Activated CD8-positive, alpha-beta memory T cell treated with anti-CD3 and anti-CD28 coated beads for 1 hour (primary cell): ENCODE data around the gene SLC2A6.

Experiments used
- DNase-seq, 2 donors: peaks; one replicate each; pipeline ENCODE4 v3.0.0-alpha.2; 2020; ENCODE audit warnings: low read depth in 1 of 2; ENCODE audit errors: extremely low read depth in 1 of 2

Gene SLC2A6

DNA sequence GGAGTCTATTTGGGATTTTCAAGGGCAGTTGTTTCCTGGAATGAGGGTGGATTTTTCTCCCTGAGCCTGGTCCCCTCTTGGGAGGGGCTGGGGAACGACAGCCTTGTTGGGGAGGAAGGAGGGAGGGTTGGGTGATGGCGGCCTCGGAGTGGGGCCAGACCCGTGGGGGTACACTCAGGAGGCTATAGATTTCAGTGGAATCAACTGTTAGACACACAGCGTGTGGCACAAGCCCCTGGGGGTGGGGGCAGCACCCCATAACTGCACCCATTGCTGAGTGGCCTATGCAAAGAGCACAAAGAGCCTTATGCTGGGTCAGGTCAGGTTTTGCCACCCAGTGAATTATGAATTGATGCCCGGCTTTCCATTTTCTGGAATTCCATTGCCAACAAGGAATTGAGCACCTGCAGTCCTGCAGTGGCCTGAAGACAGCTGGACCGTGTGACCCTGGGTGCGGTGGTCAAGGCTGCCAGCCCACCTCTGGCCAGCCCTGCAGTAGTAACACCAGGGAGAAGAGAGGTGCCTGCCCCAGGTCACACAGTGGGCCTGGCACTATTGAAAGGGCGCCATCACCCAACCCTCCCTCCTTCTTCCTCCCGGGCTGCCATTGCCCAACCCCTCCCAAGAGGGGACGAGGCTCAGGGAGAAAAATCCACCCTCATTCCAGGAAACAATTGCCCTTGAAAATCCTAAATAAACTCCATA, 37.5 kb upstream of the SLC2A6 start:
- DNase-seq, result no peak

DNA sequence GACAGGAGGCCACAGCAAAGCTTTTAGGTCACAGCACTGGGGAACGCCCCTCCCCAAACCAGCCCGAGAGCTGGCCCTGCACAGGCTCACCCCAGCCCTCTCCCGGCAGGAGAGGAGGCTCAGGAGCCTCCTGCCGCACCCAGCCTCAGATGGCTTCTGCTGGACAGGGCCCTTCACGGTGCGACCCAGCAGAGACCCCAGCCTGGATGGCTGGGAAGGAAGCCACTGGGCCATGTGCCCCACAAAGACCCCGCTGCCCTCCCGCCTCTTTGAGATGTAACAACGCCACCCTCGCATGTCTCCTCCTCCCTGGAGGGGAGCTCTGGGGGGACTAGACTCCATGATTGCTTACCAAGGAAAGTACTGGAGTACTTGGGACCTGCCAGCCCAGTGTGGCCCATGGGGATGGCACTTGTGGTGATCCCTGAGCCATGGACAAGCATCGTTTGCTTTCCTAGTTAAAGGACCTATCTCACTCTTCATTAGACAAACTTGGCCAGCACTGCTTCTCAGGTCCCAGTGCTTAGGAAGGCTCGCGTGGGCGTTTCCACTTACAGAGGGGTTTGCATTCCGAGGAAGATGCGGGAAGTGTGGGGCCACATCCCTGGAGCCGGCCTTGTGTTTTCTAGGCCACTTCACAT, 36.8 kb upstream of the SLC2A6 start:
- no peak for DNase-seq

DNA sequence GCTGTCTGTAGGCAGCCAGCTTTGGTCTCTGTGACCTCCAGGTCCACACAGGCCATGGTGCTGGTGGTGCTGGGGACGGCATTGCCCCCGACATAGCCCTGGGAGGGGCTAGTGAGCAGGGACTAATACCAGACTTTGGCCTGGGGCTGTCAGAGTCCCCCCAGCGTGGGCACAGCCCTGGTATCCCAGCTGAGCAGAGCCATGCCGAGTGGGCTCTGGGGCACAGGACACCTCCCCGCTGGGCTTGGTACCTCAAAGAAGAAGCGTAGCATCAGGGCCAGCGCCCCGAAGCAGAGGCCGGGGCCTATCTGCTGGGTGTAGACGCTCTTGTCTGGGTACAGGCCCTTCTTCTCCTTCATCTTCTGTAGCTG, 36.3 kb upstream of the SLC2A6 start:
- no peak for DNase-seq

DNA sequence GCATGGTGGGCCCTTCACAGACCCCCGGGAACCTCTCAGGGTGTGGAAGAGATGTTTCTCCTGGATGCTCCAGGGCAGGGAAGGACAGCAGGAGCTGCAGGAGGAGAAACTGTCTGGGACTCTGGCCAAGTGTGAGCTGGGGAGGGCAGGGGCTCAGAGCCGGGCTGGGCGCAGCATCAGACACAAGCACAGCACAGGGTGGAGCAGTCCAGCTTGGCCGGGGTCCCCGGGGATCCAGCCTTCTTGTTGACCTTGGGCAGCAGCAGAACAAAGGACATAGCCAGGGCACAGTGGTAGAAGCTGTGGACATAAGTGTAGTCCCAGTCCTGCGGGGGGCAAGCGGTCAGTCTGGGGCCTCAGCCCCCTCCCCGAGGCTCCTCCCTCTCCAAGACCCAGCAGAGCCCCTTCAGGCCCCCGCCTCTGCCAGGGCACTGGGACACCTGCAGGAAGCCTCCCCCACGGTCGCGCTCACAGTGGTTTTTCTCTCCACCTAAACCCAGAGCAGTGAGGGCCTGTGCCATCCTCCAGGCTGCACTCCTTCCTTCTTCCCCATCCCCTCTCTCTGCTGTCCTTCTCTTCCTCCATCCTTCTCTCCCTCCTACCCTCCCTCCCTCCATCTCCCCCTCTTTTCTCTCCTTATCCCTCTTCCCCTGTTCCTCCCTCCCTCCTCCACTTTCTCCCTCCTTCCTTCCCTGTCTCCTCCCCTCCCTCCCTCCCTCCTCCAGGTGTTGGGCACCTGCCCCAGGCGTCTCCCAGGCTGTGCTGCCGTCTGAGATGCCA, 35.8 kb upstream of the SLC2A6 start:
- DNase-seq, result no peak

GRCh38 chr9:133513214-133514100, 34.6 kb upstream of the SLC2A6 start:
- DNase-seq, result no peak

- no peak for DNase-seq
Observed at GRCh38 chr9:133512253-133513213, 33.6 kb upstream of the SLC2A6 start.

GRCh38 chr9:133511607-133512006, 32.7 kb upstream of the SLC2A6 start:
- DNase-seq, result no peak

DNA sequence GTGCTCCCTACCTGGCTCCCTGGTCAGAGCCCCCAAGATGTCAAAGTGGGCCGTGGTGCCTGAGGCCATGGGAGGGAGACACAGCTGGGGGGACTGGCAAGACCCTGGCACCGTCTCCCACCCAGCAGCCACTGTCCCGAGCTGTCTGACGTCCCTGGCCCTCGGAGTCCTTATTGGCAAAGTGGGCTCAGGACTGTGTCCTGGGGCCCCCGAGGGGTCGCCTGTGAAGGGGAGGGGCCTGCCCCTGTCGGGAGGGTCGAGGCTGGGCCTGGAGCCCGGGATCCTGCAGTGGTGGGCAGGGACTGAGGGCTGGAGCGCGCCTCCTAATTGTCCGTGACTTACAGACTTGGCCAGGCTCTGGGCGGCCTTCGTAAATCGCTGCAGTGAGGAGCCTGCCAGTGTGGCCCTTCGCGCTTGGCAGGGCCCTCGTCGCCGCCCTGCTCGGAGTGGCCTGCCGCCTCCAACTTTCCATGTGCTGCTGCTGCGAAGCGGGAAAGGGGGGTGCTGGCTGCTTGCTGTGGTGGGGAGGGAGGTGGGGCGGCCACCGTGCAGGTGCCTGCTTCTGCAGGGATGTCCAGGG, 32.1 kb upstream of the SLC2A6 start:
- DNase-seq, result no peak

DNA sequence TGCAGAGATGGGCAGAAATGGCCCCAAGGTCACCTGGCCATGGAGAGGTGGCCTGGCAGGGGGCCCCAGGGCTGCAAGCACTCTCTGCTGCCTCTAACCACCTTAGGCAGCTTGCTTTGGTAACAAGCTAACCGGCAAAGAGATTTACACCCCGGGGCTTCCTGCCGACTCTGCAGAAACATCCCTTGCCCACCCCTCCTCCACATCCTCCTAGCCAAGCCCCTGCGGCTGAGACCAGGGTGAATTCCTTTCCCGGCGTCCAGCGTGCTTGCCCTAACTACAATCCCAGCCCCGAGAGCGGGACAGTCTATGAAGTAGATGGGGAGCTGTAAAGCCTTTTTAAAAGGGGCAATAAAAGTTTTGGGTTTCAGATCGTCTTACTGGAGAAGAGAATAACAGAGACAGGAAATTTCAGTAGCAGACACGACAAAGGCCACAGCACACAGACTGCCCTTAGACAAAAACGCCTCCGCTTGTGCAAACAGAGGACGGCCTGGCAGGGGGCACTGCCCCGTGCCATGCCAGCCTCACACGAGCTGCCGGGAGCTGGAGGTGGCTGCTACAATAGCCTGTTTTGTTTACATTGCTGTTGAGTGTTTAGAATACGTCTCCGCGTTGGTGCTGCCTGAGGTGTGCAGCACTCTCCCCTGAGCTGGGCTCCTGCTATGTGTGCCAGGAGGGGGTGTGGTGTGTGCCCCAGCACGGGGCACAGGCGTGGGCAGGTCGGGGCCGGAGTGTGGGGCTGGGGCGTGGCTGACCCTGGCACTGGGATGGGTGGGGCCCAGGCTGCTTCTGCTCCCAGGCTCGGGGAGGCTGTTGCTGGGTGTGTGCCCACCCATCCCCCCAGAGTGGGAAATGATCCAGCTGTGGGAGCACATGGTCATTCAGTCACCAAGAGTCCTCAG, 30.5 kb upstream of the SLC2A6 start:
- no peak for DNase-seq

DNA sequence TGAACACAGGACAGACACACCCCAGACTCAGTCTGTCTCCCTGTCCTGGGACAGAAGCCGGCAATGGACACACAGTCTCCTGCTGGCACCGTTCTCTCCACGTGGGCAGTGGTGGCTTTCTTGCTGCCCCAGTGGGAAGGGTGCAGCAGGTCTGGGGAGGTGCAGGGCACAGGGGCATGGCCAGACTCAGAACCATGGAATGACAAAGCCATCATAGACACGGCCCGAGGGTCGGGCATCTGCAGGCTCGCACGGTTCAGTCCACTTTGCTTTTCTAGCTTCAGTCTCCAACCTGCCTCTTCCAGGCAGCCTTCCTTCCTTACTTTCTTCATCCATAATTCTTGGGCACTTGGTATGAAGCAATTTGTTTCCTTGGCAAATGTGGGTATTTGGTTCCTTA, 29.1 kb upstream of the SLC2A6 start:
- no peak for DNase-seq

DNA sequence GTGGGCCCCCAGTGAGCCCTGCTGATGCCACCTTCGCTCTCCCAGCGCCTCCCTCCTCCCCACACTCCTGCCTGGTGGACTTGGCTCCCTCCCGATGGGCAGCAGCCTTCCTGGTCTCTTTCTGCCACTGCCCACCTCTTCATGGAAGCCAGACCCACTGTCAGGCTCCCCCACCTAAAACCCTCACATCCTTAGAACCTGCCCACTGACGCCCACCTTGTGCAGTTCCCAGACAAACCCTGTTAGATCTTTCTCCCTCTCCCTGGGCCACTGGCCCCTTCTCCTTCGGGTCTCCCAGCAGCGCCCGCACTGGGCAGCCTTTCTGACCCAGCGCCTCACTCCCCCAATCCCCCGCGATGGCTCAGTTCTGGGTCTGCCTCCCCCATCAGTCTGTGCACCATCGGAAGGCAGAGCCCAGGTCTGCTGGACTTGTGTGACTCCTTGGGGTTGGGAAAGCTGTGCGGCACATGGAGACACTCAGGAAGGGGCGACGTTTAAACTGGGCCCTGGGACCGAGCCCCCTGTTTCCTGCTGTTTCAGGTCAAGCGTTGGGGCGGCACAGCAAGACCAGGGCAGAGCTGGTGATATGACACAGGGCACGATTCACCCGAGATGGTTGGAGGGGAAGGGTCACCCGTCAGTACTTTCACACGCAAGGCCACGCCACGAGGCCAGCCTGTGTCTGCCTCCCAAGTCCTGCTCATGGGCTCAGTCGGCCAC, 28.5 kb upstream of the SLC2A6 start:
- DNase-seq, result no peak

DNA sequence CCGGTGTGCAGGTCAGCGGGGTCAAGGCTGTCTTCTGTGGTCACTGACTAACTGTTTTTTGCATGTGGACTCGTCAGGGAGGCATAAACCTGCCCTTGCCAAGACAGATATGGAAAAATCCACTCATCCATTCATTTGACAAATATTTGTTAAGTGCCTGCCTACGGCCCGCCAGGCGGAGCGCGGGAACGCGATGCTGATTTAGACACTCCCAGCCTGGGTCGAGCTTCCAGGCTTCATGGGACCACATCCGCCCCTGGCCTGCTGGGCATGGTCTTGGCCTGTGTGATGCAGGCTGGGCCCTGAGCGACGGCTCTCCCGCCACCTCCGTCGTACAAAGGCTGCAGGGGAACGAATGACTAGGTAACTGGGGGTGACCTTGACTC, 27.7 kb upstream of the SLC2A6 start:
- no peak for DNase-seq

DNA sequence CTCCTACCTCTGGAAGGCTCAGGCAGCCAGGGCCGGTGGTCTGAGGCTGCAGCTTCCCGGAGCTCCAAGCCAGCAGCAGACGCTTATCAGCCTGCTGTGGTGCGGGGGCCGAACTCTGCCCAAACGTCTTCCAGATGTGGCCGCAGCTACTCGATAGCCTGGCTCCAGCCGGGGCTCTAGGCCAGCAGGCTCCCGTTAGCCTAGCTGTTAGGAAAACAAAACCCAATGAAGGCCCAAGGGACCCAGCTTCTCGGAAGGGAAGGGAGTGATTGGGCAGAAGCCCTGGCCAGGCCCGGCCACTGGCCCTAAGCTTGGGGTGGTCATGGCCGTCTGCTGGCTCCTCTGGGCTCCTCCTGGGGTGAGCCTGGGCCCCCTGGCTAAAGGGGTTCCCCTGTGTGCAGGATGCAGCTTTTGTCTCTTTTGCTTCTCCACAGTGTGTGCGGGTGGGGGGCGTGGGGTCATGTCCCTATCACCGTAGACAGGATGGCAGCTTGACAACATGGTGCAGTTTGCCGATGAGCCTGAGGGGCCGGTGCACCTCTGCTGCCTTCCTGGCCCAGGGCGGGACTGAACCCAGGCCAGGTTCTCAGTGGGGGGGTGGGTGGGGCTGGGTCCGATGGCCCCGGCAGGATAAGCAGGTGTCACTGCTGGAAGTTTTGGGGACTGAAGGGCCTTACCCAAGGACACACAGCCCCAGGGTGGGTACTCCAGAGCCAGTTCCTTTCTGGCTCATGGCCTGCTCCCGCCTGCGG, 27.2 kb upstream of the SLC2A6 start:
- no peak for DNase-seq

DNA sequence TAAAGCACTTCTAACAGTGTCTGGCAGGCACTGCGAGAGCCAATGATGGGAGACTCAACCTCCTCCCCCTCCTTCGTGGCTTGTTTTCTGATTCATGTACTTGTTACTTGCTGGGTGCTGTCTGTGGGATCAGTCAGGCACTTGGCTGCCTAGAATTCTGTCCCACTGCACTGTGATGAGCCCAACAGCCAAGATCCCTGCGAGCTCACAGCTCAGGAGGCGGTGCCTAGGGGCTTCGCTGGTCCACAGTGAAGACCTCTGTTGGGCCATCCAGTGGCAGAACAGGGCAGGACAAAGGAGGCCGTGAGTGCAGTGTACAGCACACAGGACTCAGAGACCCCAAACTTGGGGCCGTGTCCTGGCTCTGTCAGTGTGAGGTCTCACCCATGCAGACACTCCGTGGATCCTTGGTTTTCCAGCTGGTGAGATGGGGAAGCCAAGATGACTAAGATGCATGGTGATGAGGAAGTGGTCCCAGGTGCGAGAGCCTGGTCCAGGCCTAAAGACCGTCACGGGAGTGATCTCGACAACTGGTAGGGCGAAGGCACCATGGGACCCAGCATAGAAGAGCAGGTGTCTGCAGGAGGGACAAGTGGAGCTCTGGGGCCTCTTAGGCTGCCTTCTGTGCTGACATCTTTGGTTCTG, 26.4 kb upstream of the SLC2A6 start:
- DNase-seq, result no peak

GRCh38 chr9:133502112-133502511, 23.2 kb upstream of the SLC2A6 start:
- DNase-seq, result no peak

GRCh38 chr9:133499892-133500270, 21.0 kb upstream of the SLC2A6 start:
- DNase-seq, result no peak
